ENCODE measurements around the gene RUNDC3A.
A peak's percentile ranks its signal among the peaks of the same experiment; 100 is the strongest.

RUNDC3A gene

GRCh38 chr17:44308320-44308818 lies at the start of gene RUNDC3A:
Gene RUNDC3A (plus strand): TSS chr17:44308601. CDS start chr17:44308833, 232 bp downstream.
- DNase-seq (ENCODE audit: low read depth) = peak; percentile 84
- peak within 1 kb of the TSS; percentile 49 for H3K4me3 ChIP-seq (ENCODE audit: low read length)
- no peak for TF ChIP-seq CTCF (IDR thresholded peaks at IDR 0.05; ENCODE audit: insufficient read depth, low read depth, low read length, missing control alignments)

- no peak overlapping the region for H3K4me3 ChIP-seq (ENCODE audit: low read length)
- TF ChIP-seq CTCF (IDR thresholded peaks at IDR 0.05; ENCODE audit: insufficient read depth, low read depth, low read length, missing control alignments) = no peak
- DNase-seq (ENCODE audit: low read depth) = no peak
Measured at GRCh38 chr17:44258811-44259351, 49.5 kb upstream of the RUNDC3A start.

DNA sequence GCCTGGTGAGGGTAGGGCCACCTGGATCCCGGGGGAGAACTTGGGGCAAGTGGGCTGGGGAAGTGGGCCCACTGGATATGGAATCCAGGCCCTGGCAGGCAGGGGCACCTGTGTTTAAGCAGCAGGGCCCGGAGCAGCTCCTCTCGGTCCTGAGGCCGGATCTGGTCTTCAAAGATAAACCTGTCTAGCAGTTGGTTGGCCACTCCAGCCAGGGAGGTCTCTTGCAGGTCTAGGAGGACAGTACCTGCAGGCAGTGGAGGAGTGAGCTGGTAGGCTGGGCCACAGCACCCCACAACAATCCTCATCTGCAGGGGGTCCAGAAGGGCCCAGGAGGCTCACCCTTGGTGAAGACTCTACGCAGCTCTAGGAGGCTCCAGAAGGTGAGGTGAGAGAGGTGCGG lies 48.1 kb upstream of the RUNDC3A start:
- no peak for TF ChIP-seq CTCF (IDR thresholded peaks at IDR 0.05; ENCODE audit: insufficient read depth, low read depth, low read length, missing control alignments)
- no peak for DNase-seq (ENCODE audit: low read depth)
- no peak overlapping the region for H3K4me3 ChIP-seq (ENCODE audit: low read length)

GRCh38 chr17:44262654-44263225 lies 45.7 kb upstream of the RUNDC3A start:
- no peak overlapping the region for H3K4me3 ChIP-seq (ENCODE audit: low read length)
- DNase-seq (ENCODE audit: low read depth) = no peak
- no peak for TF ChIP-seq CTCF (IDR thresholded peaks at IDR 0.05; ENCODE audit: insufficient read depth, low read depth, low read length, missing control alignments)

- no peak overlapping the region for H3K4me3 ChIP-seq (ENCODE audit: low read length)
- no peak for DNase-seq (ENCODE audit: low read depth)
- no peak for TF ChIP-seq CTCF (IDR thresholded peaks at IDR 0.05; ENCODE audit: insufficient read depth, low read depth, low read length, missing control alignments)
Measured at GRCh38 chr17:44263345-44263902, 45.0 kb upstream of the RUNDC3A start.

DNA sequence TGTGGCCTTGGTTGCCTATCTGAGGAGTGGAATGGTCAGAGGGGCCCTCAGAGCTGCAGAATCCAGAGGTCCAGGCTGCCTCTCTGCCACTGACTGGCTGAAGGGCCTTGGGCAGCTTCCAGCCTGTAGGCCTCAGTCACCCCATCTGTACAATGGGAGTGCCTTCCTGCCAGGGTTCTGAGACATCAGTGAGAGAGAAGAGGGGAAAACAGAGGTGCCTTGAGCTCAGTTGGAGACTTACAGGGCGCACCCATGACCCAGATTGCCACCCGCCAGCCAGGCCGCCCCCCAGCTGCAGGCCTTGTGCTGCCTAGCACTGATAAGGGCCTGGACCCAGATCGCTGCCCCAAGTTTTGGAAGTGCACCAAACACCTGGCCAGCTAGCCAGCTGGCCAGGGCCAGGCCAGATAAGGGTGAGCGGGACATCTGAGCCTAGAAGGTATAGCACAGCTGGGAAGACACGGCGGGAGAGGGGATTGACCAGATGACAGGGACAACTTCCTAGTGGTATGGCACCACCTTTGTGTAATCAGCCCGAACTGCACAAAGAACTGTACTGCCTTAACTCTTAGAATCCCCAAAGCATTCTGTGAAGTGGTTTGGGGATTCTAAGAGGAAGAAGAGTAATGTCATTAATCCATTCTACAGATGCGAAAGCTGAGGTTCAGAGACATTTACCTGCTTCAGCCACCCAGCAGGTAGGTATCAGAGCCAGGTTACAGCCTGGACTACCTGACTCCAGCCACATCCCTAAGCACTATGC lies 41.8 kb upstream of the RUNDC3A start:
- no peak for DNase-seq (ENCODE audit: low read depth)
- no peak for TF ChIP-seq CTCF (IDR thresholded peaks at IDR 0.05; ENCODE audit: insufficient read depth, low read depth, low read length, missing control alignments)
- H3K4me3 ChIP-seq (ENCODE audit: low read length) = no peak overlapping the region
